Stimulated activated CD4-positive, alpha-beta T cell treated with anti-CD3 and anti-CD28 coated beads, Interleukin-1b, Interleukin-23, amount 100 ng/mL, for 48 hours (primary cell): Measurements from ENCODE around the gene CHFR.
"Not testable (repeated sequence)": the region's sequence is repeated elsewhere in the genome, so short reads cannot be mapped to it uniquely, and the experiment has no call there.

Source experiments
- DNase-seq: peaks from one replicate; pipeline ENCODE4 v3.0.0-alpha.2; 2020

The CHFR gene

DNA sequence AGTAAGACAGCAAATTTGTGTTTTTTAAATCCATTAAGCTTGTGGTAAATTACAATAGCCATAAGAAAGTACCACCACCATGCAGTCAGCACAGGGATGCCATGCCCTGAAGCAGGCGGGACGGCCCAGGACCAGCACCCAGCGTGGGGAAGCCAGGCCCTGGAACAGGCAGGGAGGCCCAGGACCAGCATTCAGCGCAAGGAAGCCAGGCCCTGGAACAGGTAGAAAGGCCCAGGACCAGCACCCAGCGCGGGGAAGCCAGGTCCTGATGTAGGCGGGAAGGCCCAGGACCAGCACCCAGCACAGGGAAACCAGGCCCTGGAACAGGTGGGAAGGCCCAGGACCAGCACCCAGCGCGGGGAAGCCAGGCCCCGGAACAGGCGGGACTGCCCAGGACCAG is 13.2 kb downstream of the CHFR start:
- no peak for DNase-seq

DNA sequence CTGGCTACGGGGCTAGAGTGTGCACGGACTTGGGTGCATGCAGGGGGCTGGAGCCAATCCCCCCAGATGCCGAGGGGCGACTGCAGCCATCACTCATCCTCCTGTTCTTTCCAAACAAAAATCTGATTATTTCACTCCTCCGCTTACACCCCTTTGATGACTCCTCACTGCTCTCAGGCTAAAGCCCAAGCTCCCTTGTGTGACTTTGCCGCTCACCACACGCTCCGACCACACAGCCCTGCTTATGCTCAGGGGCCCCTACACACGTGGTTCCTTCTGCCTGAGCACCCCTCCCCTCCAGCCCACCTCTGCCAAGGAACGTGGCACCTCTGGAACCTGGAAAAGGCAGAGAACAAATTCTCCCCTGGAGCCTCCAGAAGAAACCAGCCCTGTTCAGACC is 13.7 kb downstream of the CHFR start:
- DNase-seq = peak; percentile 9

- DNase-seq = peak; percentile 16
Measured at GRCh38 chr12:132872975-132873421, 14.4 kb downstream of the CHFR start.

GRCh38 chr12:132872073-132872855 is 15.1 kb downstream of the CHFR start:
- no peak for DNase-seq

- DNase-seq = no peak
Measured at GRCh38 chr12:132869551-132869950, 17.9 kb downstream of the CHFR start.

DNA sequence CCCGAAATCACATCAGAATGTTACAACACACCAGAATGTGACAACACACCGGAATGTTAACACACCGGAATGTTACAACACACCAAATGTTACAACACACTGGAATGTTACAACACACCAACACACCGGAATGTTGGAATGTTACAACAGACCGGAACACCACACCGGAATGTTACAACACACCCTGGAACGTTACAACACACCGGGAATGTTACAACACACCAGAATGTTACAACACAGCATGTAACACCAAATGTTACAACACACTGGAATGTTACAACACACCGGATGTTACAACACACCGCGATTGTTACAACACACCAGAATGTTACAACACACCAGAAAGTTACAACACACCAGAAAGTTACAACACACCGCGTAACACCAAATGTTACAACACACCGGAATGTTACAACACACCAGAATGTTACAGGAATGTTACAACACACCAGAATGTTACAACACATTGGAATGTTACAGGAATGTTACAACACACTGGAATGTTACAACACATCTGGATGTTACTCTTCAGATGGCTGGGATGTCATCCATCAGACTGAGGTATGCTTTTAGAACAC is 21.1 kb downstream of the CHFR start:
- DNase-seq = no peak

DNA sequence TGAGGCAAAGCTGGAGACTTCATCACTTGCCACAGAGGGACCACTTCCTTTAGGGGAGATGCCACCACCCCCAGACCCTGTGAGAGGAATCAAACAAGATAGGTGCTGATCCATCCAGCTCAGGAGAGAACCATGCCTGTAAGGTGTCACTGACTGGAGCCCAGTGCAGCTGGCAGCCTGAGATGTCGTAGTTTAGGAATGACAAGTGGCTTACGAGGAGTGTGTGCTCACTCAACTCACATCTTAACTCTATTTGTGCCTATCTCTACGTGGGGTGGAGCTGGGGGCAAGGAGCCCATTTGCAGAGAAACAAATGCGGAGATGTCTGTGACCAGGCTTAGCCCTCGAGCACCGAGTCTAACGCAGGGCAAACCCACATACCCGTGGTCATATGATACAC is 25.8 kb downstream of the CHFR start:
- no peak for DNase-seq

- DNase-seq = no peak
Measured at GRCh38 chr12:132858718-132859266, 28.6 kb downstream of the CHFR start.

DNA sequence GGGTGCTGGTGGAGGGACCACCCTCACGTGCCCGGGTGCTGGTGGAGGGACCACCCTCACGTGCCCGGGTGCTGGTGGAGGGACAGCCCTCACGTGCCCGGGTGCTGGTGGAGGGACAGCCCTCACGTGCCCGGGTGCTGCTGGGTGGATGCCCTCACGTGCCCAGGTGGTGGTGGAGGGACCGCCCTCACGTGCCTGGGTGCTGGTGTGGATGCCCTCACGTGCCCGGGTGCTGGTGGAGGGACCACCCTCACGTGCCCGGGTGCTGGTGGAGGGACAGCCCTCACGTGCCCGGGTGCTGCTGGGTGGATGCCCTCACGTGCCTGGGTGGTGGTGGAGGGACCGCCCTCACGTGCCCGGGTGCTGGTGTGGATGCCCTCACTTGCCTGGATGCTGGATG is 30.4 kb downstream of the CHFR start:
- DNase-seq = not testable (repeated sequence)

- DNase-seq = no peak
Measured at GRCh38 chr12:132856581-132856980, 30.8 kb downstream of the CHFR start.

DNA sequence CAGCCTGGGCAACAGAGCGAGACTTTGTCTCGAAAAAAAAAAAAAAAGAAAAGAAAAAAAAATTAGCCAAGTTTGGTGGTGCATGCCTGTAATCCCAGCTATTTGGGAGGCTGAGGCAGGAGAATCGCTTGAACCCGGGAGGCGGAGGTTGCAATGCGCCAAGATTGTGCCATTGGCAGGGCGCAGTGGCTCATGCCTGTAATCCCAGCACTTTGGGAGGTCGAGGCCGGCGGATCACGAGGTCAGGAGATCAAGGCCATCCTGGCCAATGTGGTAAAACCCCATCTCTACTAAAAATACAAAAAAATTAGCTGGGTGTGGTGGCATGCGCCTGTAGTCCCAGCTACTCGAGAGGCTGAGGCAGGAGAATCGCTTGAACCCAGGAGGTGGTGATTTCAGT is 32.2 kb downstream of the CHFR start:
- DNase-seq = not testable (repeated sequence)

GRCh38 chr12:132853285-132854092 is 33.9 kb downstream of the CHFR start:
- DNase-seq = no peak

- DNase-seq = no peak
Measured at GRCh38 chr12:132852496-132852895, 34.9 kb downstream of the CHFR start.

GRCh38 chr12:132851465-132851864 is 35.9 kb downstream of the CHFR start:
- DNase-seq = no peak

DNA sequence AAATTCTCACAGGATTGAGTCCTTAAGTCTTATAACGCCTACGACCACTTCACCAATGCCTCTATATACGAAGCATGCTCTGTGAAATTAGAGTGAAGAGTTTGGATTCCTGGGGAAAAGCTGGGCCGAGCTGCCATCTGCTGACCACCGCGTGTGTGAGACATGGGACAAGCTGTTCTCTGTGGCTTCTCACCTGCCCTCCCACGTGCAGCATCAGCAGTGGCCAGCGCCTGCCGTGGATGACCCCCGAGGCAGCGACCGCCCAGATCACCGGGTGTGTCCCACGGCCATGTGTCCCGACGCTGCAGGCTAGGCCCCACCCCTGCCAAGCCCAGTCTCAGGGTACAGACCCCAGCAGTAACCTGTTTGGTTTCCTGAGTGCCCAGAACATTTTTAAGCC is 37.1 kb downstream of the CHFR start:
- DNase-seq = no peak

DNA sequence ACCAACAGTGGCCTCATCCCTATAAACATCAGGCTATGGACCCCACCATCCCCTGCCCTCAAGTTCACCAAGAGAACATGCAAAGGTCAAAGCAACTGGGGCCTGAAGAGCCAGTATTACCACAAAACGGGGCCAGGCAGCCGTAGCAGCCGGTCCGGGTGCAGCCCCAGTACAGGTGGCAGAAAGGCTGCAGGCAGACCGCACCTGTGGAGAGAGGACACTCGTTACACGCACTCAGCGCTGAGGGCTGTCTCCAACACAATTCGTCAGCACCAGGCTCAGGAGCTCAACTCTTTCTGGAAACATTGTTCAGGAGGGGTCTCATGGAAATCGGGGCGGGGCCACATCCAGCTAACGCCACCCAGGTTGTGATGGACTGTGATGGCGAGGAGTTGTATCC is 38.9 kb downstream of the CHFR start:
- DNase-seq = no peak

DNA sequence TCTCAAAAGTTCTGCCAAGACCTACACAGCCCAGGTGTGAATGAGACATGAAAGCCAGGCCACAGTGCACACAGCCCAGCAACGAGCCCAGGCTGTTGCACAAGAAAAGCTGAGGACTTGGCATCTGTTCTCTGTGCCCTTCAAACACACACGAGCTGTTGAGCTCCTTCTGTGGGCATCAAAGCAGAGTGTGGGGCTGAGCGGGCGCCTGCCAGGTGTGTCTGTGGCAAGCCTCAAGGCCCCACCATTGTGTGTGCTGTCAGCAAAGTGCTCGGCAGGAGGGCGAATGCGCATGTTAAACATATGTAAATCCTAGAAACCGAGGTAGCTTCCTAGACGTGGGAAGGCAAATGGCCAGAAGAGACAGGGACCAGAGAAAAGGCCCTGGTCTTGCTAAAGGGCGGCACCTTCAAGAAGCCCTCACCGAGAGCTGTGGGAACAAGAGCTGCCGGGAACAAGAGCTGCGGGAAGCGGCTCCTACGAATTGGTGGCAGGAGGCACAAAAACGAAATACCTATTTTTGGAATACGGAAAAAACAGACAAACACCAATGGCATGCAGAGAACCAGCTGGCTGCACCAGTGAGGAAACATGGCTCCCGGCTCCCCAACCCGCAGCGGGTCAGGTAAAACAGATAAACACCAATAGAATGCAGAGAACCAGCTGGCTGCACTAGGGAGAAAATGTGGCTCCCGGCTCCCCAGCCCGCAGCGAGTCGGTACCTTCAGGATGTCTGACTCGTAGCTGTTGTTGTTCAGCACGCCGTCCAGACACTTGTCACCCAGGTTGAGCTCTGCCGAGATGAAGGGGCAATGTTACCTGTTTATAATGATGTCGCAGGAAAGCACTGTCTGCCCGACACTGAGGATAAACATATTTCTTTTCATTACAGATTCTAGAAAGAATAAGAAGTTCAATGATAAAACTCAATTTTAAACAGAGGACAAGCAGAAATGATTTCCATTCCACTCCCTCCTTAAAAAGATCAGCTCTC is 39.7 kb downstream of the CHFR start:
- DNase-seq = no peak

DNA sequence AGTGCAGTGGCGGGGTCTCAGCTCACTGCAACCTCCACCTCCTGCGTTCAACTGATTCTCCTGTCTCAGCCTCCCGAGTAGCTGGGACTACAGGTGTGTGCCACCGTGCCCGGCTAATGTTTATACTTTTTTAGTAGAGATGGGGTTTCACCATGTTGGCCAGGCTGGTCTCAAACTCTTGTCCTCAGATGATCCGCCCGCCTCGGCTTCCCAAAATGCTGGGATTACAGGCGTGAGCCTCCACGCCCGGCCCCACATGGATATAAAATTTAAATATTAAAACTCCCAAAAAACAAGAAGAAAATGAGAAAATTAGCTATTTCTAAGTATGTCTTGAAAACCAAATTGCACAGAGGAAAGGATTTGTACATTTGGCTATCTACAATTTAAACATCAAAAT is 42.7 kb downstream of the CHFR start:
- not testable (repeated sequence) for DNase-seq

- no peak for DNase-seq
Measured at GRCh38 chr12:132842449-132843045, 44.9 kb downstream of the CHFR start.

DNA sequence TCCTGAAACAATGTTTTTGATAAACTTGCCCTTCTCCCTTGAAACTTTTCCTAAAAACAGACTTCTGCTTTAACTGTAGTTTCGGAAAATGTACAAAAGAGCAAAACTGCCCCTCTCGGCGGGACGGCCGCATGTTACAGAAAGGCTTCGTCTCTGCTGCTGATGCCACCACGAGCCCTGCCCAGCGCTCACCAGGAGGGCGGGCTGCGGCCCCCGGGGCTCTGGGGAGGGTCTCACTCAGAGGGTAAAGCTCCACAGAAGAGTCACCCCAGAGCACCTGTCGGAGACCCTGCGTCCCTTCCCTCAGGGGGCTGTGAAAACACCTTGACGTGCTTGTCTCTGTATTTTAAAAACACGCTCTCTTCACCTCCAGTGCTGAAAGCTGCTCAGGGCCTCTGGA is 46.3 kb downstream of the CHFR start:
- DNase-seq = no peak

- no peak for DNase-seq
Measured at GRCh38 chr12:132840536-132840935, 46.9 kb downstream of the CHFR start.
